Hypothalamus (tissue), 51 donors: ENCODE measurements around the gene FAM228A.
"Not testable (repeated sequence)": the region's sequence is repeated elsewhere in the genome, so short reads cannot be mapped to it uniquely, and the experiment has no call there.

ENCODE experiments used
- DNase-seq, 51 donors: peaks; one replicate each; lab custom pipeline; 2025; lab: John Stamatoyannopoulos, UW

The FAM228A gene

GRCh38 chr2:24190503-24190902 is 15.7 kb downstream of the FAM228A start:
- no peak for DNase-seq

- DNase-seq, result no peak
Measured at GRCh38 chr2:24191156-24191555, 16.3 kb downstream of the FAM228A start.

GRCh38 chr2:24191848-24192247 is 17.0 kb downstream of the FAM228A start:
- DNase-seq, result no peak

GRCh38 chr2:24197213-24197612 is 22.4 kb downstream of the FAM228A start:
- not testable (repeated sequence) for DNase-seq

- DNase-seq, result no peak
Measured at GRCh38 chr2:24199968-24200590, 25.2 kb downstream of the FAM228A start.

GRCh38 chr2:24200799-24201198 is 25.9 kb downstream of the FAM228A start:
- DNase-seq, result no peak

GRCh38 chr2:24203029-24203786 is 28.4 kb downstream of the FAM228A start:
- no peak for DNase-seq

- DNase-seq, result peak in 1 of 51 donors; percentile 4
Measured at GRCh38 chr2:24203787-24204150, 28.9 kb downstream of the FAM228A start.

GRCh38 chr2:24204505-24204904 is 29.7 kb downstream of the FAM228A start:
- DNase-seq, result no peak

GRCh38 chr2:24205131-24205530 is 30.3 kb downstream of the FAM228A start:
- no peak for DNase-seq

GRCh38 chr2:24206242-24206641 is 31.4 kb downstream of the FAM228A start:
- no peak for DNase-seq

- no peak for DNase-seq
Measured at GRCh38 chr2:24206714-24207113, 31.9 kb downstream of the FAM228A start.

- DNase-seq, result no peak
Measured at GRCh38 chr2:24207359-24207758, 32.5 kb downstream of the FAM228A start.

GRCh38 chr2:24208490-24208889 is 33.6 kb downstream of the FAM228A start:
- no peak for DNase-seq

- DNase-seq, result no peak
Measured at GRCh38 chr2:24209389-24210105, 34.7 kb downstream of the FAM228A start.

- DNase-seq, result no peak
Measured at GRCh38 chr2:24210106-24210455, 35.2 kb downstream of the FAM228A start.

GRCh38 chr2:24210723-24211122 is 35.9 kb downstream of the FAM228A start:
- no peak for DNase-seq

- no peak for DNase-seq
Measured at GRCh38 chr2:24211408-24211807, 36.6 kb downstream of the FAM228A start.

GRCh38 chr2:24214880-24215279 is 40.0 kb downstream of the FAM228A start:
- DNase-seq, result no peak

GRCh38 chr2:24220554-24221291 is 45.9 kb downstream of the FAM228A start:
- peak in 9 of 51 donors; percentile 8 to 70 (median 24) for DNase-seq
